SIG-M5 treated with dmso at 0.1 percent for 504 hours (cell line): ENCODE data around the gene APBA2.

Experiments used
- DNase-seq: peaks from one replicate; lab custom pipeline; 2025; ENCODE audit not compliant: unreplicated experiment; lab: John Stamatoyannopoulos, UW

APBA2 gene

GRCh38 chr15:28895146-28895545 lies 9.4 kb downstream of the APBA2 start:
- DNase-seq, result no peak

- DNase-seq, result no peak
Observed at GRCh38 chr15:28895566-28895965, 9.8 kb downstream of the APBA2 start.

GRCh38 chr15:28896951-28897350 lies 11.2 kb downstream of the APBA2 start:
- no peak for DNase-seq

- DNase-seq, result no peak
Observed at GRCh38 chr15:28897861-28898585, 12.2 kb downstream of the APBA2 start.

- no peak for DNase-seq
Observed at GRCh38 chr15:28899061-28899738, 13.4 kb downstream of the APBA2 start.

- DNase-seq, result no peak
Observed at GRCh38 chr15:28900041-28900891, 14.5 kb downstream of the APBA2 start.

- DNase-seq, result no peak
Observed at GRCh38 chr15:28900892-28901586, 15.3 kb downstream of the APBA2 start.

- DNase-seq, result no peak
Observed at GRCh38 chr15:28901587-28901980, 15.8 kb downstream of the APBA2 start.

GRCh38 chr15:28901987-28902745 lies 16.4 kb downstream of the APBA2 start:
- no peak for DNase-seq

- DNase-seq, result no peak
Observed at GRCh38 chr15:28902856-28903255, 17.1 kb downstream of the APBA2 start.

GRCh38 chr15:28903555-28903954 lies 17.8 kb downstream of the APBA2 start:
- no peak for DNase-seq

- DNase-seq, result no peak
Observed at GRCh38 chr15:28904003-28904402, 18.2 kb downstream of the APBA2 start.

- no peak for DNase-seq
Observed at GRCh38 chr15:28904541-28905315, 19.0 kb downstream of the APBA2 start.

GRCh38 chr15:28907338-28907960 lies 21.7 kb downstream of the APBA2 start:
- DNase-seq, result no peak

- DNase-seq, result no peak
Observed at GRCh38 chr15:28909958-28910500, 24.3 kb downstream of the APBA2 start.

GRCh38 chr15:28911310-28911931 lies 25.6 kb downstream of the APBA2 start:
- DNase-seq, result no peak

- no peak for DNase-seq
Observed at GRCh38 chr15:28912422-28912821, 26.6 kb downstream of the APBA2 start.

- no peak for DNase-seq
Observed at GRCh38 chr15:28913171-28913765, 27.5 kb downstream of the APBA2 start.
